GM23338 (cell line): ENCODE data around the gene CHRM5. TPM values are rescaled to one million over a fixed set of nuclear protein-coding genes. Genes with fewer than 3 reads are reported as not detected.
"Not testable (repeated sequence)": the region's sequence is repeated elsewhere in the genome, so short reads cannot be mapped to it uniquely, and the experiment has no call there.

Experiments
- ATAC-seq: fragments of 200-7000 bp; cut with Tn5 transposase; 3 replicates; pipeline ENCODE4 v1.9.1; 2020
- DNase-seq: peaks from one replicate; pipeline ENCODE4 v3.0.0-alpha.2; 2015; ENCODE audit warnings: low spot score
- H2AFZ ChIP-seq: fragments of 200-600 bp; sonication (generic); 2 replicates; pipeline ENCODE4 v1.8.0; 2016; ENCODE audit warnings: antibody characterized with exemption, mild to moderate bottlenecking, moderate library complexity
- H3F3A ChIP-seq: fragments of 200-600 bp; sonication (generic); replicated peaks from 2 replicates; pipeline ENCODE4 v1.8.0; 2017; ENCODE audit warnings: antibody characterized with exemption, mixed run types, low read depth
- H3K27ac ChIP-seq: fragments of 200-600 bp; sonication (generic); 2 replicates; pipeline ENCODE4 v1.6.1; 2016; ENCODE audit warnings: low read depth
- H3K27me3 ChIP-seq: fragments of 200-600 bp; sonication (generic); 2 replicates; pipeline ENCODE4 v1.8.0; 2016; ENCODE audit warnings: mild to moderate bottlenecking, mixed run types, moderate library complexity; ENCODE audit not compliant: insufficient read depth
- H3K36me3 ChIP-seq: fragments of 200-600 bp; sonication (generic); 2 replicates; pipeline ENCODE4 v1.8.0; 2016; ENCODE audit warnings: mild to moderate bottlenecking; ENCODE audit not compliant: insufficient read depth
- H3K4me1 ChIP-seq: fragments of 200-600 bp; sonication (generic); 2 replicates; pipeline ENCODE4 v1.8.0; 2016; ENCODE audit warnings: mild to moderate bottlenecking, moderate library complexity; ENCODE audit not compliant: insufficient read depth
- H3K4me2 ChIP-seq: fragments of 200-600 bp; sonication (generic); 2 replicates; pipeline ENCODE4 v1.7.1; 2017; ENCODE audit warnings: mixed run types
- H3K4me3 ChIP-seq: fragments of 200-600 bp; sonication (generic); 2 replicates; pipeline ENCODE4 v1.6.1; 2016; ENCODE audit warnings: mixed run types
- H3K79me2 ChIP-seq: fragments of 200-600 bp; sonication (generic); replicated peaks from 2 replicates; pipeline ENCODE4 v1.8.0; 2017; ENCODE audit warnings: mild to moderate bottlenecking; ENCODE audit not compliant: insufficient read depth
- H3K9me2 ChIP-seq: fragments of 200-600 bp; sonication (generic); 2 replicates; pipeline ENCODE4 v1.8.0; 2017; ENCODE audit not compliant: insufficient read depth
- H4K20me1 ChIP-seq: fragments of 200-600 bp; sonication (generic); replicated peaks from 2 replicates; pipeline ENCODE4 v1.8.0; 2017; ENCODE audit warnings: mild to moderate bottlenecking; ENCODE audit not compliant: insufficient read depth
- H3K27ac Mint-ChIP-seq: 2 replicates; pipeline ENCODE4 v1.8.0; 2020; ENCODE audit warnings: inconsistent platforms, mild to moderate bottlenecking, moderate library complexity, mixed read lengths
- H3K27me3 Mint-ChIP-seq: 3 replicates; pipeline ENCODE4 v1.8.0; 2022; ENCODE audit warnings: low read depth, mild to moderate bottlenecking, moderate library complexity, mixed read lengths, inconsistent platforms; ENCODE audit not compliant: insufficient read depth, poor library complexity
- H3K36me3 Mint-ChIP-seq: 3 replicates; pipeline ENCODE4 v1.8.0; 2021; ENCODE audit warnings: low read depth, mild to moderate bottlenecking, inconsistent platforms, moderate library complexity, mixed read lengths
- H3K4me1 Mint-ChIP-seq: 3 replicates; pipeline ENCODE4 v1.8.0; 2020; ENCODE audit warnings: mild to moderate bottlenecking, inconsistent platforms, mixed read lengths
- H3K4me3 Mint-ChIP-seq: 3 replicates; pipeline ENCODE4 v1.8.0; 2021; ENCODE audit warnings: moderate library complexity, mild to moderate bottlenecking, inconsistent platforms, mixed read lengths
- H3K9me3 Mint-ChIP-seq: 3 replicates; pipeline ENCODE4 v1.8.0; 2020; ENCODE audit warnings: moderate library complexity, mild to moderate bottlenecking, inconsistent platforms, mixed read lengths
- CREB1 ChIP-seq: fragments of 250-450 bp; sonication (Bioruptor Pico); IDR thresholded peaks from 2 replicates; pipeline ENCODE4 v1.5.0; 2020; ENCODE audit warnings: low read depth, mild to moderate bottlenecking, moderate library complexity
- EZH2 ChIP-seq: fragments of 200-600 bp; sonication (generic); IDR thresholded peaks from one replicate; pipeline ENCODE4 v1.8.0; 2017; ENCODE audit warnings: antibody characterized with exemption, mild to moderate bottlenecking, low read depth; ENCODE audit not compliant: unreplicated experiment
- EZH2phosphoT487 ChIP-seq: fragments of 200-600 bp; sonication (generic); IDR thresholded peaks from one replicate; pipeline ENCODE4 v1.8.1; 2018; ENCODE audit warnings: antibody characterized with exemption; ENCODE audit not compliant: unreplicated experiment
- JUNB ChIP-seq: IDR thresholded peaks from one replicate; pipeline ENCODE4 v1.6.1; 2016; ENCODE audit warnings: antibody characterized with exemption; ENCODE audit not compliant: unreplicated experiment
- NANOG ChIP-seq: IDR thresholded peaks from 2 replicates; pipeline ENCODE4 v1.6.1; 2016; ENCODE audit warnings: antibody characterized with exemption, borderline replicate concordance
- POLR2AphosphoS5 ChIP-seq: IDR thresholded peaks from 2 replicates; pipeline ENCODE4 v1.6.1; 2016; ENCODE audit warnings: antibody characterized with exemption, low read depth
- REST ChIP-seq: IDR thresholded peaks from one replicate; pipeline ENCODE4 v1.6.1; 2018; ENCODE audit warnings: antibody characterized with exemption; ENCODE audit not compliant: unreplicated experiment
- ZNF114 ChIP-seq: fragments of 250-450 bp; sonication (Bioruptor Pico); IDR thresholded peaks from 2 replicates; pipeline ENCODE4 v1.5.0; 2020; ENCODE audit warnings: mild to moderate bottlenecking, moderate library complexity
- ZNF331 ChIP-seq: fragments of 250-450 bp; sonication (Bioruptor Pico); IDR thresholded peaks from 2 replicates; pipeline ENCODE4 v1.5.0; 2020; ENCODE audit warnings: low read depth, mild to moderate bottlenecking, moderate library complexity
- polyA plus RNA-seq: library from polyadenylated mRNA; unstranded; fragments of >200 nt; fragmentation: Nextera tagmentation; extraction: Ambion mirVana; gene quantifications from 2 replicates; pipeline ENCODE4 v1.2.1, GENCODE V29; 2016
- total RNA-seq: library from RNA; depleted of rRNA; stranded (reverse); fragments of >200 nt; shearing (Covaris generic); gene quantifications from 2 replicates; pipeline ENCODE4 v1.2.3, GENCODE V29; 2014
- TF ChIP-seq, protein P1 (sequence below): IDR thresholded peaks from 2 replicates; pipeline ENCODE4 v1.6.1; 2016; ENCODE audit warnings: antibody characterized with exemption
- TF ChIP-seq, protein P2 (sequence below): fragments of 250-450 bp; sonication (Bioruptor Pico); IDR thresholded peaks from 2 replicates; pipeline ENCODE4 v1.5.0; 2020; ENCODE audit warnings: mild to moderate bottlenecking, moderate library complexity

Gene CHRM5
- total and polyA plus RNA-seq, 2 experiments from 2014 or later, result not detected

DNA sequence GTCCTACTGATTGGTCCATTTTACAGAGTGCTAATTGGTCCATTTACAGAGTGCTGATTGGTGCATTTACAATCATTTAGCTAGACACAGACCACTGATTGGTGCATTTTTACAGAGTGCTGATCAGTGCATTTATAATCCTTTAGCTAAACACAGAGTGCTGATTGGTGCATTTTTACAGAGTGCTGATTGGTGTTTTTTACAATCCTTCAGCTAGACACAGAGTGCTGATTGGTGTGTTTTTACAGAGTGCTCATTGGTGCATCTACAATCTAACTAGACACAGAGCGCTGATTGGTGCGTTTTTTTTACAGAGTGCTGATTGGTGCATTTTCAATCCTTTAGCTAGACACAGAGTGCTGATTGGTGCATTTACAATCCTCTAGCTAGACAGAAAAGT lies 50.4 kb downstream of the CHRM5 start:
- H3K4me3 ChIP-seq, H3K36me3 ChIP-seq, H3K27me3 ChIP-seq, H3K4me3 Mint-ChIP-seq, H3K27me3 Mint-ChIP-seq, H3K27ac ChIP-seq, H4K20me1 ChIP-seq, ATAC-seq, H3K27ac Mint-ChIP-seq, H3K4me2 ChIP-seq, DNase-seq, H3F3A ChIP-seq, H3K9me2 ChIP-seq, H2AFZ ChIP-seq, H3K79me2 ChIP-seq, H3K9me3 Mint-ChIP-seq: not testable (repeated sequence)
- peaks cover 24% of the 10 kb centered on the region for H3K36me3 Mint-ChIP-seq
- H3K4me1 ChIP-seq, result peaks cover 13% of the 10 kb centered on the region
- H3K4me1 Mint-ChIP-seq, result peaks cover 27% of the 10 kb centered on the region

- no peak overlapping the region for H3K27ac Mint-ChIP-seq
- no peak for ATAC-seq
- TF ChIP-seq NANOG, result no peak
- TF ChIP-seq EZH2, result no peak
- no peak for TF ChIP-seq REST
- TF ChIP-seq, protein P1, sequence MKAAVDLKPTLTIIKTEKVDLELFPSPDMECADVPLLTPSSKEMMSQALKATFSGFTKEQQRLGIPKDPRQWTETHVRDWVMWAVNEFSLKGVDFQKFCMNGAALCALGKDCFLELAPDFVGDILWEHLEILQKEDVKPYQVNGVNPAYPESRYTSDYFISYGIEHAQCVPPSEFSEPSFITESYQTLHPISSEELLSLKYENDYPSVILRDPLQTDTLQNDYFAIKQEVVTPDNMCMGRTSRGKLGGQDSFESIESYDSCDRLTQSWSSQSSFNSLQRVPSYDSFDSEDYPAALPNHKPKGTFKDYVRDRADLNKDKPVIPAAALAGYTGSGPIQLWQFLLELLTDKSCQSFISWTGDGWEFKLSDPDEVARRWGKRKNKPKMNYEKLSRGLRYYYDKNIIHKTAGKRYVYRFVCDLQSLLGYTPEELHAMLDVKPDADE, result no peak
- no peak for TF ChIP-seq ZNF114 (CRISPR knock-in tag)
- TF ChIP-seq, protein P2, sequence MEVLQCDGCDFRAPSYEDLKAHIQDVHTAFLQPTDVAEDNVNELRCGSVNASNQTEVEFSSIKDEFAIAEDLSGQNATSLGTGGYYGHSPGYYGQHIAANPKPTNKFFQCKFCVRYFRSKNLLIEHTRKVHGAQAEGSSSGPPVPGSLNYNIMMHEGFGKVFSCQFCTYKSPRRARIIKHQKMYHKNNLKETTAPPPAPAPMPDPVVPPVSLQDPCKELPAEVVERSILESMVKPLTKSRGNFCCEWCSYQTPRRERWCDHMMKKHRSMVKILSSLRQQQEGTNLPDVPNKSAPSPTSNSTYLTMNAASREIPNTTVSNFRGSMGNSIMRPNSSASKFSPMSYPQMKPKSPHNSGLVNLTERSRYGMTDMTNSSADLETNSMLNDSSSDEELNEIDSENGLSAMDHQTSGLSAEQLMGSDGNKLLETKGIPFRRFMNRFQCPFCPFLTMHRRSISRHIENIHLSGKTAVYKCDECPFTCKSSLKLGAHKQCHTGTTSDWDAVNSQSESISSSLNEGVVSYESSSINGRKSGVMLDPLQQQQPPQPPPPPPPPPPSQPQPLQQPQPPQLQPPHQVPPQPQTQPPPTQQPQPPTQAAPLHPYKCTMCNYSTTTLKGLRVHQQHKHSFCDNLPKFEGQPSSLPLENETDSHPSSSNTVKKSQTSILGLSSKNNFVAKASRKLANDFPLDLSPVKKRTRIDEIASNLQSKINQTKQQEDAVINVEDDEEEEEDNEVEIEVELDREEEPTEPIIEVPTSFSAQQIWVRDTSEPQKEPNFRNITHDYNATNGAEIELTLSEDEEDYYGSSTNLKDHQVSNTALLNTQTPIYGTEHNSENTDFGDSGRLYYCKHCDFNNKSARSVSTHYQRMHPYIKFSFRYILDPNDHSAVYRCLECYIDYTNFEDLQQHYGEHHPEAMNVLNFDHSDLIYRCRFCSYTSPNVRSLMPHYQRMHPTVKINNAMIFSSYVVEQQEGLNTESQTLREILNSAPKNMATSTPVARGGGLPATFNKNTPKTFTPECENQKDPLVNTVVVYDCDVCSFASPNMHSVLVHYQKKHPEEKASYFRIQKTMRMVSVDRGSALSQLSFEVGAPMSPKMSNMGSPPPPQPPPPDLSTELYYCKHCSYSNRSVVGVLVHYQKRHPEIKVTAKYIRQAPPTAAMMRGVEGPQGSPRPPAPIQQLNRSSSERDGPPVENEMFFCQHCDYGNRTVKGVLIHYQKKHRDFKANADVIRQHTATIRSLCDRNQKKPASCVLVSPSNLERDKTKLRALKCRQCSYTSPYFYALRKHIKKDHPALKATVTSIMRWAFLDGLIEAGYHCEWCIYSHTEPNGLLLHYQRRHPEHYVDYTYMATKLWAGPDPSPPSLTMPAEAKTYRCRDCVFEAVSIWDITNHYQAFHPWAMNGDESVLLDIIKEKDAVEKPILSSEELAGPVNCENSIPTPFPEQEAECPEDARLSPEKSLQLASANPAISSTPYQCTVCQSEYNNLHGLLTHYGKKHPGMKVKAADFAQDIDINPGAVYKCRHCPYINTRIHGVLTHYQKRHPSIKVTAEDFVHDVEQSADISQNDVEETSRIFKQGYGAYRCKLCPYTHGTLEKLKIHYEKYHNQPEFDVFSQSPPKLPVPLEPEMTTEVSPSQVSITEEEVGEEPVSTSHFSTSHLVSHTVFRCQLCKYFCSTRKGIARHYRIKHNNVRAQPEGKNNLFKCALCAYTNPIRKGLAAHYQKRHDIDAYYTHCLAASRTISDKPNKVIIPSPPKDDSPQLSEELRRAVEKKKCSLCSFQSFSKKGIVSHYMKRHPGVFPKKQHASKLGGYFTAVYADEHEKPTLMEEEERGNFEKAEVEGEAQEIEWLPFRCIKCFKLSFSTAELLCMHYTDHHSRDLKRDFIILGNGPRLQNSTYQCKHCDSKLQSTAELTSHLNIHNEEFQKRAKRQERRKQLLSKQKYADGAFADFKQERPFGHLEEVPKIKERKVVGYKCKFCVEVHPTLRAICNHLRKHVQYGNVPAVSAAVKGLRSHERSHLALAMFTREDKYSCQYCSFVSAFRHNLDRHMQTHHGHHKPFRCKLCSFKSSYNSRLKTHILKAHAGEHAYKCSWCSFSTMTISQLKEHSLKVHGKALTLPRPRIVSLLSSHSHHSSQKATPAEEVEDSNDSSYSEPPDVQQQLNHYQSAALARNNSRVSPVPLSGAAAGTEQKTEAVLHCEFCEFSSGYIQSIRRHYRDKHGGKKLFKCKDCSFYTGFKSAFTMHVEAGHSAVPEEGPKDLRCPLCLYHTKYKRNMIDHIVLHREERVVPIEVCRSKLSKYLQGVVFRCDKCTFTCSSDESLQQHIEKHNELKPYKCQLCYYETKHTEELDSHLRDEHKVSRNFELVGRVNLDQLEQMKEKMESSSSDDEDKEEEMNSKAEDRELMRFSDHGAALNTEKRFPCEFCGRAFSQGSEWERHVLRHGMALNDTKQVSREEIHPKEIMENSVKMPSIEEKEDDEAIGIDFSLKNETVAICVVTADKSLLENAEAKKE (CRISPR knock-in tag), result no peak
- TF ChIP-seq EZH2phosphoT487, result no peak
- no peak for TF ChIP-seq CREB1 (CRISPR knock-in tag)
- TF ChIP-seq POLR2AphosphoS5, result no peak
- TF ChIP-seq JUNB, result no peak
- TF ChIP-seq ZNF331 (CRISPR knock-in tag), result no peak
Measured at GRCh38 chr15:34019369-34019990, 51.2 kb downstream of the CHRM5 start.

More at GRCh38 chr15:34019369-34019990, 51.2 kb downstream of the CHRM5 start:
- Histone ChIP-seq H3K4me3 (no peak overlapping the region), H3K27ac (no peak overlapping the region), H2AFZ (no peak overlapping the region), H3K79me2 (no peaks in the 10 kb centered on the region; the same call in 1 of the 2 replicates), H4K20me1 (no peaks in the 10 kb centered on the region), H3F3A (no peaks in the 10 kb centered on the region), H3K4me2 (no peak overlapping the region), H3K27me3 (no peaks in the 10 kb centered on the region), H3K9me2 (no peaks in the 10 kb centered on the region; the same call in 1 of the 2 replicates), H3K36me3 (no peaks in the 10 kb centered on the region), H3K4me1 (peaks cover 11% of the 10 kb centered on the region)
- no peak for DNase-seq
- peaks cover 24% of the 10 kb centered on the region for H3K36me3 Mint-ChIP-seq
- H3K9me3 Mint-ChIP-seq, result no peaks in the 10 kb centered on the region
- peaks cover 2% of the 10 kb centered on the region for H3K27me3 Mint-ChIP-seq
- no peak overlapping the region for H3K4me3 Mint-ChIP-seq
- peaks cover 27% of the 10 kb centered on the region for H3K4me1 Mint-ChIP-seq
